Kidney (tissue), 22 donors: Measurements from ENCODE around the gene EBF4. TPM values are rescaled to one million over a fixed set of nuclear protein-coding genes. Genes with fewer than 3 reads are reported as not detected.

Source experiments
- DNase-seq, 5 donors: peaks; one replicate each; pipeline ENCODE4 v3.0.0-alpha.2; 2013 to 2020
- FAIRE-seq: peaks from 2 replicates; lab custom pipeline; 2012; peaks lifted over from hg19 to GRCh38; lab: Jason Lieb, UNC
- H3K27ac ChIP-seq, 2 donors: one replicate each; pipeline ENCODE4 v1.7.0; 2013; ENCODE audit warnings: low read depth in 2 of 2, low read length in 2 of 2, inconsistent platforms in 1 of 2
- H3K27me3 ChIP-seq: one replicate; pipeline ENCODE4 v1.7.1; 2013; ENCODE audit warnings: low read length, inconsistent platforms; ENCODE audit not compliant: control insufficient read depth, insufficient read depth
- H3K36me3 ChIP-seq, 3 donors: one replicate each; pipeline versions ENCODE4 v1.7.0 to v1.7.1; 2013; ENCODE audit warnings: low read length in 3 of 3, control low read depth in 1 of 3, inconsistent platforms in 1 of 3; ENCODE audit not compliant: insufficient read depth in 3 of 3, control insufficient read depth in 2 of 3
- H3K4me1 ChIP-seq, 3 donors: one replicate each; pipeline versions ENCODE4 v1.7.0 to v1.7.1; 2013; ENCODE audit warnings: low read length in 3 of 3, inconsistent platforms in 1 of 3, low read depth in 1 of 3; ENCODE audit not compliant: control insufficient read depth in 2 of 3, insufficient read depth in 2 of 3
- H3K4me3 ChIP-seq, 3 donors: one replicate each; pipeline versions ENCODE4 v1.7.0 to v1.8.1; 2013; ENCODE audit warnings: low read length in 3 of 3, control low read depth in 1 of 3, inconsistent platforms in 1 of 3
- H3K9ac ChIP-seq, 3 donors: one replicate each; pipeline versions ENCODE4 v1.7.0 to v1.7.1; 2013; ENCODE audit warnings: low read length in 3 of 3, control low read depth in 1 of 3, inconsistent platforms in 1 of 3
- H3K9me3 ChIP-seq, 3 donors: one replicate each; pipeline versions ENCODE4 v1.7.0 to v1.7.1; 2013; ENCODE audit warnings: low read length in 3 of 3, control low read depth in 1 of 3, inconsistent platforms in 1 of 3; ENCODE audit not compliant: control insufficient read depth in 2 of 3, insufficient read depth in 1 of 3
- intact Hi-C: fragments of 100-400 bp; cut with DNase I; formaldehyde crosslinking; loops from one replicate; pipeline ENCODE4 v1.11.1; 2022
- long read RNA-seq, 10 donors: library from polyadenylated mRNA in 1 of 10; unstranded in 1 of 10; transcript quantifications; one replicate each; pipeline ENCODE4 v2.0.0 and lab custom pipeline, GENCODE V29; 2021 to 2026
- polyA plus RNA-seq: library from polyadenylated mRNA; stranded (reverse); fragments of 350-450 nt; fragmentation: Illumina TruSeq; extraction: RNeasy Lipid Tissue Mini Kit (QIAGEN cat#74804); gene quantifications from one replicate; pipeline ENCODE4 v1.2.3, GENCODE V29; 2014; ENCODE audit warnings: low read depth, low replicate concordance; ENCODE audit not compliant: insufficient read depth
- total RNA-seq: library from RNA; stranded (reverse); fragmentation: NEBNext Ultra II Directional; extraction: Animal tissue kit (Norgen Biotek cat#: 25700); gene quantifications from one replicate; pipeline ENCODE4 v1.2.1, GENCODE V29; 2021
- TF ChIP-seq, protein P1 (sequence below): IDR thresholded peaks from 3 replicates; pipeline ENCODE4 v1.5.1; 2012; ENCODE audit warnings: mild to moderate bottlenecking, moderate library complexity, borderline replicate concordance; ENCODE audit not compliant: insufficient read depth; ENCODE audit errors: extremely low read depth
- donor health status: control.
- donor health status: control.
- donor health status: control.
- donor health status: control.
- donor health status: control.
- donor health status: DM: yes; HTN: yes; CAD: no.
- donor health status: Normal renal cell carcinoma (clear cell type).

The EBF4 gene, protein sequence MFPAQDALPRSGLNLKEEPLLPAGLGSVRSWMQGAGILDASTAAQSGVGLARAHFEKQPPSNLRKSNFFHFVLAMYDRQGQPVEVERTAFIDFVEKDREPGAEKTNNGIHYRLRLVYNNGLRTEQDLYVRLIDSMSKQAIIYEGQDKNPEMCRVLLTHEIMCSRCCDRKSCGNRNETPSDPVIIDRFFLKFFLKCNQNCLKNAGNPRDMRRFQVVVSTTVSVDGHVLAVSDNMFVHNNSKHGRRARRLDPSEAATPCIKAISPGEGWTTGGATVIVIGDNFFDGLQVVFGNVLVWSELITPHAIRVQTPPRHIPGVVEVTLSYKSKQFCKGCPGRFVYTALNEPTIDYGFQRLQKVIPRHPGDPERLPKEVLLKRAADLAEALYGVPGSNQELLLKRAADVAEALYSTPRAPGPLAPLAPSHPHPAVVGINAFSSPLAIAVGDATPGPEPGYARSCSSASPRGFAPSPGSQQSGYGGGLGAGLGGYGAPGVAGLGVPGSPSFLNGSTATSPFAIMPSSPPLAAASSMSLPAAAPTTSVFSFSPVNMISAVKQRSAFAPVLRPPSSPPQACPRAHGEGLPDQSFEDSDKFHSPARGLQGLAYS
- total RNA-seq: 10.2 TPM
- 8.8 TPM for polyA plus RNA-seq
- long read RNA-seq, donor 1, partial matches to known transcripts: 0 of 5 reads
- long read RNA-seq, donor 1, other reads (novel, unspliced or antisense): 0 of 5 reads
- long read RNA-seq, donor 2, partial matches to known transcripts: 0 of 4 reads
- long read RNA-seq, donor 2, other reads (novel, unspliced or antisense): 0 of 4 reads
- long read RNA-seq, donor 3, partial matches to known transcripts: 0 of 3 reads
- long read RNA-seq, donor 3, other reads (novel, unspliced or antisense): 0 of 3 reads
- long read RNA-seq, donor 4, partial matches to known transcripts: 0 of 5 reads
- long read RNA-seq, donor 4, other reads (novel, unspliced or antisense): 0 of 5 reads
- long read RNA-seq, donor 5: 0 reads
- long read RNA-seq, donor 6, partial matches to known transcripts: 5 of 5 reads
- long read RNA-seq, donor 6, other reads (novel, unspliced or antisense): 0 of 5 reads
- long read RNA-seq, donor 7, partial matches to known transcripts: 5 of 9 reads
- long read RNA-seq, donor 7, other reads (novel, unspliced or antisense): 1 of 9 reads
- long read RNA-seq, donor 8, partial matches to known transcripts: 0 of 4 reads
- long read RNA-seq, donor 8, other reads (novel, unspliced or antisense): 0 of 4 reads
- long read RNA-seq, donor 9, partial matches to known transcripts: 0 of 3 reads
- long read RNA-seq, donor 9, other reads (novel, unspliced or antisense): 0 of 3 reads
- long read RNA-seq, donor 10, partial matches to known transcripts: 8 of 9 reads
- long read RNA-seq, donor 10, other reads (novel, unspliced or antisense): 0 of 9 reads

DNA sequence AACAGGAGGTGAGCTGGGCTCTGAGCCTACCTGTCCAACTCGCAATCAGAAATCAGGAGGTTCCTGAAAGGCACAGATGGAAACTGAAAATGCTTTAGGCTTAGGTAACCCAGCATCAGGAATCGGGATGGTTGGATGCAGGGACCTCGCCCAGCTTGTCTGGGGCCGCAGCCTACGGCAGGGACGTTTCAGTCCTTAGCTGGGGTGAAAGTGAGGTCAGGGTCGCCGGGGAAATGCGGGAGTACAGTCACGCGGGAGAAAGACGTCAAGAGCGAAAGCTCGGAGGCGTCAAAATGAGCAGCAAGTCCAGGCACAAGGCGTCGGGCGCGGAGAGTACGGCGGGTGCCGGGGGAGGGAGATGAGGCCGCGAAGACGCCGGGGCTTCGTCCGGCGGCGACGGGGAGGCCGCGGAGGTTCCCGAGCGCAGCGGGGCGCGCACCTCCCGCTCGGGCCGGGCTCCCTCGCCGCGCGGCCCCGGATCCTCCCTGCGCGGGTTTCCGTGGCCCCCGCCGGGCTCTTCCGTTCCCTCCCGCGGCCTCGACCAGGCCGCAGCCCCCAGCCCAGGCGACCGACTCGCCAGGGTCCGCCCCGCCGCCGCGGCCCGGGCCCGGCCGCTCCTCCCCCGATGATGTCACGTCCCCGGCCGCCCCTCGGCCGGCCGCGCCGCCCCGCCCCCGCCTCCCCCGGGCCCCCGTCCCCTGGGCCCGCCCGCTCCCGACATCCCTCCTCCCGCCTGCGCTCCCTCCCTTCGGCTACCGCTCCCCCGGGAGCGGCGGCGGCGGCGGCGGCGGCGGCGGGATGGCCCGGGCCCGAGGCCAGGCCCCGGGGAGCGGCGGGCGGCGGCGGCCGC, at the start of gene EBF4:
Gene EBF4 (plus strand): TSS at position 745 of the 850 bp plus-strand sequence. CDS start 866 bp downstream, outside the sequence.
- Histone ChIP-seq H3K9me3 (no peaks in the 10 kb centered on the region), H3K4me1 (peaks cover 0 to 4% (median 0%) of the 10 kb centered on the region in 3 donors), H3K36me3 (no peaks in the 10 kb centered on the region), H3K27me3 (peaks cover 8% of the 10 kb centered on the region), H3K4me3 (peak within 1 kb of the TSS; percentile 40 to 46 (median 41)), H3K9ac (peak within 1 kb of the TSS; percentile 0 to 36 (median 21)), H3K27ac (peak within 1 kb of the TSS; percentile 57)
- TF ChIP-seq, protein P1, sequence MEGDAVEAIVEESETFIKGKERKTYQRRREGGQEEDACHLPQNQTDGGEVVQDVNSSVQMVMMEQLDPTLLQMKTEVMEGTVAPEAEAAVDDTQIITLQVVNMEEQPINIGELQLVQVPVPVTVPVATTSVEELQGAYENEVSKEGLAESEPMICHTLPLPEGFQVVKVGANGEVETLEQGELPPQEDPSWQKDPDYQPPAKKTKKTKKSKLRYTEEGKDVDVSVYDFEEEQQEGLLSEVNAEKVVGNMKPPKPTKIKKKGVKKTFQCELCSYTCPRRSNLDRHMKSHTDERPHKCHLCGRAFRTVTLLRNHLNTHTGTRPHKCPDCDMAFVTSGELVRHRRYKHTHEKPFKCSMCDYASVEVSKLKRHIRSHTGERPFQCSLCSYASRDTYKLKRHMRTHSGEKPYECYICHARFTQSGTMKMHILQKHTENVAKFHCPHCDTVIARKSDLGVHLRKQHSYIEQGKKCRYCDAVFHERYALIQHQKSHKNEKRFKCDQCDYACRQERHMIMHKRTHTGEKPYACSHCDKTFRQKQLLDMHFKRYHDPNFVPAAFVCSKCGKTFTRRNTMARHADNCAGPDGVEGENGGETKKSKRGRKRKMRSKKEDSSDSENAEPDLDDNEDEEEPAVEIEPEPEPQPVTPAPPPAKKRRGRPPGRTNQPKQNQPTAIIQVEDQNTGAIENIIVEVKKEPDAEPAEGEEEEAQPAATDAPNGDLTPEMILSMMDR: no peak
- FAIRE-seq (no peak), DNase-seq (peak; percentile 58 to 82 (median 77))
- intact Hi-C loops: no loop called here

DNA sequence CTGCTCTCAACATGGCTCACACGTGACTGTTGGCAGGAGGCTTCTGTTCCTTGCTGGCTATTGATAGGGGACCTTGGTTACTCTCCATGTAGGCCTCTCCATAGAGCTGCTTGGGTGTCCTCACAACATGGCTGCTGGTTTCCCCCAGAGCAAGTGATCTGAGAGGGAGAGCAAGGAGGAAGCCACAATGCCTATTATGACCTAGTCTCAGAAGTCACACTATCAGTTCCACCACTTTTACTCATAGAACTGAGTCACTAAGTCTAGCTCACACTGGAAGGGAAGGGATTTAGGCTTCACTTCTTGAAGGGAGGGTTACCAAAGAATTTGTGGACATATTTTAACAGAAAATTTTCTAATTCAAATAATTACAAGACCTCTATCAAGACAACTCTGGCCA, 48.9 kb upstream of the EBF4 start:
- TF ChIP-seq, protein P1: no peak
- no peaks in the 10 kb centered on the region for H3K36me3 ChIP-seq
- FAIRE-seq (no peak), DNase-seq (no peak)
- H3K4me3 ChIP-seq: no peak overlapping the region
- H3K27ac ChIP-seq: no peak overlapping the region
- H3K27me3 ChIP-seq: no peaks in the 10 kb centered on the region
- intact Hi-C loops: no loop called here
- H3K4me1 ChIP-seq: no peaks in the 10 kb centered on the region
- no peak overlapping the region for H3K9ac ChIP-seq
- H3K9me3 ChIP-seq: no peaks in the 10 kb centered on the region
